Pulmonary artery endothelial cell (primary cell): ENCODE data around the gene PKNOX2. TPM values are rescaled to one million over a fixed set of nuclear protein-coding genes. Genes with fewer than 3 reads are reported as not detected.

Source experiments
- DNase-seq: peaks from one replicate; pipeline ENCODE4 v3.0.0-alpha.2; 2011; ENCODE audit warnings: low read depth, low spot score
- total RNA-seq: library from RNA; depleted of rRNA; stranded (reverse); fragments of >200 nt; gene quantifications from 2 replicates; pipeline ENCODE4 v1.2.3, GENCODE V29; 2014

Gene PKNOX2
- total RNA-seq, 1 donor from 2014 or later, result not detected

- no peak for DNase-seq
These were observed 237.9 kb downstream of the PKNOX2 start for GRCh38 chr11:125402435-125402834.

DNA sequence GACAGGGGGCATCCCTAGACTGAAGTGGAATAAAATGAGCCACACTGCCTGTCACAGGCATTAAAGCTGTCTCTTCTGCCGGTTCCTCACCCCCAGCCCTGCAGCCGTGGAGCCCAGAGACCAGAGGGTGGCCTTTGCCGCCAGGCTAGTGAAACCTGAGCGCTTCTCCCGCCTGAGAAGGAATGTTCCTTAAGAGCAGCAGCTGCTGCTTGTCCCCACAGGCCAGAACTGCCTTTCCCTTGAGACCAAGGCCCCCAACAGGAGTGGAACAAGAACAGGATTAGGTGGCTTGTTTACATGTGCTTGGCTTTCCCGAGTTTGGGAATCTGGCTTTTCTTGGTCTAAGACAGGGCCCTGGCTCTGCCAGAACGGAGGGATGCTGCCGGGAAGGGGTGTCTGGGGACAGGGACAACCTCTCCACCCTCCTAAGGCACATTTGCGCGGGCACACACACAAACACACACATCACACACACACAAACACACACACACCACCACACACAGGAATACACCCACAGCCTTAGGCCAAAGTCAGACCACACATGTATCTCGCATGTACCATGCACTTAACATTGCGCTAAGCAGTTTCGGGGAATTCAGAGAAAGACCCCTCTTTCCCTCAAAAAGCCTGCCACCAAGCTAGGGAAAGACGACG lies 239.7 kb downstream of the PKNOX2 start:
- DNase-seq, result no peak

DNA sequence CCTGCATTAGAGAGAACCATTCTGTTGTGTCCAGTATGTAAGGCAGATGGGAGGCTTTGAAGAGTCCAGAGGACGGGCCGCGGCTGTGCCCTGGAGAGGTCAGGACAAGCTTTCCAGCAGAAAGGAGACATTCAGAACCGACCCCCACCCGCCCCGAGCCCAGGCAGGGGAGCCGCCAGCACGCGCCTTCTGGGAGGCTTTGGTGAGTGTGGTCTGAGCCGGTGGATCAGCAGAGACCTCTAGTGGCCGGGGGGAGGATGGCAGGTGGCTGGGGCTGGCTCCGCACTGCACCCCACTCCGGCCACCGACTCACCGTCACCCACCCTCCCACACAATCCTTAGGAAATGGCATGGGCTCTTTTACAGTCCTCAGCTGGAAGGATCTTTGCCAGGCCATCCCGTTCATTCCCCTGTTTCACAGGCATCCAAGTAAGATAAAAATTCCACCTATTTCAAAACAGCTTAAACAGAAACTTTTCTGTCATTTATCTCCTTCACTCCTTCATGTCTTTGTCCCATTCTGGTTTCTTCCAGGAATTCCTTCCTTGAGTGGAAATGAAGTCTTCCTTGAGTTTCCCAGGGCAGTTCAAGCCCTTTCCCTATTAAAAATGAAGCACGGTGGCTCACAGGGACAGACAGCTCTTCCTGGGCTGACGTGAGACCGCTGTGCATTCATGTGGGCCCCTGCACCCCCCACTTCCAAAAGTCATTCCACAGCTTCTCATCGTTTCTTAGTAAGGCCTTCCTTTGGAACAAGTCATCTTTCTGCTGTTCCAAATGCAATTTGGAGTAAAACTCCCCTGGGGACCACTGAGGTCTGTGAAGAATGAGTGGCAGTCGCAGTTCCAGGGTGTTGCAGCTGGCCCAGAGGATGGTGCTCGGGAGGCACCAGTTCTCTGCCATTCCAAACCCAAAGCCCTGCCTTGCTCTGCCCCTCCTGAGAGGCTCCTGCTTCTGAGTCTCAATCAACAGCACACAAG lies 240.6 kb downstream of the PKNOX2 start:
- DNase-seq, result no peak

DNA sequence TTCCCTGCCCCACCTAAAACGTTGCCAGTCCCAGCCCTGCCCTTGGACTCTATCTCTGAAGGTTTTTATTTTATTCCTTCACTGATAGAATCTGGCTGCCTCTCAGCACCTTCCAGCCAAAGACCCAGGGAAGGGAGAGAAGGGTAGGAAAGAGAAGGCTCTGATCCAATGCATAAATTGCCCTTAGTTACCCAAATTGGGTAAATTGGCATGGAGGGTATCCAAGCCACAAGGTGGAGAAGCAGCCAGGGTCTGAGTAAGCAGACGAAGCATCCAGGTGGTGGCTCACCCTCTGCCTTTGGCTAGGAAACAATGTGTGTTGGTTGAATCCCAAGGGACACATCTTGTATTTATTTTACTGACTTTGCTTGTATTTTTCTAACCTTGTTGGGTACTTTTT lies 242.5 kb downstream of the PKNOX2 start:
- DNase-seq, result no peak

- DNase-seq, result no peak
These were observed 243.8 kb downstream of the PKNOX2 start for GRCh38 chr11:125408311-125408711.

DNA sequence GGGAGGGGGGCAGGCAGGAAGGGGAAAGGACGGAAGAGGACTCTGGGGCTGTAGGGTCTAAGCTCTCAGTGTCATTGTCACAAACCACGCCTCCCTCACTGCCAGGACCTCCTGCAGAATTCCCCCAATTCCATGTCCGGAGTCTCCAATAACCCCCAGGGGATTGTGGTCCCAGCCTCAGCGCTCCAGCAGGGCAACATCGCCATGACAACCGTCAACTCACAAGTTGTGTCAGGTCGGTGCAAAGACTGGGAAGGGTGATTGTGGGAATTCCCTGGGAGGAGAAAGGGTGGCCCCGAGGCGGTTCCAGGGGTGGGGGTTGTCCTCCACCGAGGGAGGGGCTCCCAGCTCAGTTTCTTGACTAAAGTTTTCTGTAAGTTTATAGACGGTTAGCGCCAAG lies 245.5 kb downstream of the PKNOX2 start:
- DNase-seq, result no peak

DNA sequence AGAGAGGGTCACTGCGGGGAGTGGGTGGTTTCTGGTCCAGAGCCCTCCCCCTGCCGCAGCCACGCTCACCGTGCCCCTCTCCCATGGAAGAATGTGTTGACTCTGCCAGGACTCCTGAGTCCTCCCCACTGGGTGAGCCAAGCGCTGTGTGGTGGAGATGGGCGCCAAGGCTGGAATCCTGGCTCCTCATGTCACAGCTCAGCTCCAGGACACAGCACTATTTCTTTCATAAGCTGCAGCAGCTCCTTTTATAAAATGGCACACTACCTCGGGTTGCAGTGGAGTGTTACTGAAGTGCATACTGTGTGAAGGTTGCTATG lies 247.6 kb downstream of the PKNOX2 start:
- DNase-seq, result no peak

DNA sequence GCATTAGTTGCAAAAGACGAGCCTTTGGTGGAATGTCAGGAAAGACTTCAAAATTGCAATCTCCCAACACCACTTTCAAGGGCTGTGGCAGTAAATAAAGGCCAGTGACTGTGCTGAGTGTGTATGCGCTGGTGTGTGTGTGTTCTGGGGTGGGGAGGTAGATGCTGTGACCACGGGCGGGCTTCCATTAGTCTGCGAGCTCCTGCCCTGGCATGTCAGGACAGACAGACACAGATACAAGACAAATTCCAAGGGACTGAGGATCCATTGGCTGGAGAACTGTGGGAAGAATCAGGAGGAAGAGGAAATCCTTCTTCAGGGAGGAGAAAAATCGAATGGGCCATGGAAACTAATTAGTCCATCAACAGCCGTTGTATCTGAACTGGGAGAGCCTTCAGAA lies 248.0 kb downstream of the PKNOX2 start:
- no peak for DNase-seq

DNA sequence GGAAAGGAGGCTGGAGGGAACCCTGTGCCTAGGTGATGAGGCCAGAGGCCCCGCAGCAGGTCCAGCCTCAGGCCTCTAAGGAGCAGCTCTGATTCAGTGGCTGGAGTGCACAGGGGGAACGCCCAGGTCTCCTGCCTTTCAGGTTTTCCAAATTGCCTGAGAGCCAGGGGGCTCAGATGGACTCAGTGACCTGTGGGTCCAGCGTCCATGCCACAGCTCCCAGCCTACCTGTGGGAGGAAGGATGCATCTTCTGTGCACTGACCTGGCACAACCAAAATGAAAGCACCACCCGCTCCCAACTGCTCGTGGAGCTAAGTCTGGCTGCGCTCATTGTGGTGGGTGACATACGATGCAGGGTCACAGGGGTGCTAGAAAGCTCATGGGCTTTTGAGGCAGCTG lies 248.7 kb downstream of the PKNOX2 start:
- no peak for DNase-seq

DNA sequence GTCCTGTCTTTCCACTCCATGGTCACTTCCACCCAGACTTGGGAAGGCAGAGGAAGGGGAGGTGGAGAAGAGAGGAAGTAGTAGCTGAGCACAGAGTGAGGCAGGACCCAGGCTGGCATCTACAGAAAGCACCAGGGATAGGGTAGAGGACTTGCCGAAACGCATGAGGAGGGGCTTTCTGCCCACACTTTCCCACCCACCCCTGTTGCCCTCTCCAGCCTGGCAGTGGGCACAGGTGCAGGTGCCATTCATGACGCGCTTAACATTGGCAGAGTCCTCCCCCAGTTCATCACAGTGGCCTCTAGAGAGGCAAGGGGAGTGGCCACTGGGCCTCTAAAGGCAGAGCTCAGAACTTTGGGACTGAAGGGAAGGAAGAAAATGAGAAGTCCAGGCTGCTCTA lies 249.6 kb downstream of the PKNOX2 start:
- DNase-seq, result no peak

GRCh38 chr11:125416981-125417935 lies 252.7 kb downstream of the PKNOX2 start:
- no peak for DNase-seq

DNA sequence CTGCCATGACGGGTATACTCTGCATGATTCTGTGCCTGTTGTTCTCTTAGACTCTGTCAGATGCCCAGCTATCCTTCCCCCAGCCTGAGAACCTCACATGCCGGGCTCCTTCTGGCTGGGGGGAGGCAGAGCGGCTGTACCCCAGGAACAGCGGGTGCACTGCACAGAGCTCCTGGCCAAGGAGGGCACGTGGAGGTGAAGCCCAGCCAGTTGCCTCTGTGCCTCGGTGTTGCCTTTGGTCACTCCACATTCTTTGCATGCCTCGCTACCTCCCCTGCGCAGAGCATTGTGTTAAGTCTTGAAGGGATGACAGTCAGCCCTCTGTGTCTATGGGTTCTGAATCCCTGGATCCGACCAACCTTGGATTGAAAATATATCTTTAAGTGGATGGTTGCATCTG lies 253.8 kb downstream of the PKNOX2 start:
- DNase-seq, result no peak

DNA sequence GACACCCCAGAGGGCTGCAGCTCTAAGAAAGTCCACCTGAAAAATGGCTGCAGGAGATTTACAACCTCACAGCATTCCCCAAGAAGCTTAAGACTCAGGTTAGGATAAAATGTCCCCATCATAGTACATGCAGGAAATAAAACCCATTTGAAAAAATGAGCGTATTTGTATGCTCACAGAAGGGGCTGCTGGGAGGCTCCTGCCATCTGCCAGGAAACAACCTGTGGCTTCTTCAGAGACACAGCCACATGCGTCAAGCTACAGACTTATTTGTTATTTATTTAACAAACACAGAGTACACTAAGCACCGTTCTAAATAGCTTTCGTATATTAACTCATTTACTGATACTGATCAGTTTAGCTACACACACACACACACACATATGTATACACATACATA lies 258.1 kb downstream of the PKNOX2 start:
- no peak for DNase-seq

DNA sequence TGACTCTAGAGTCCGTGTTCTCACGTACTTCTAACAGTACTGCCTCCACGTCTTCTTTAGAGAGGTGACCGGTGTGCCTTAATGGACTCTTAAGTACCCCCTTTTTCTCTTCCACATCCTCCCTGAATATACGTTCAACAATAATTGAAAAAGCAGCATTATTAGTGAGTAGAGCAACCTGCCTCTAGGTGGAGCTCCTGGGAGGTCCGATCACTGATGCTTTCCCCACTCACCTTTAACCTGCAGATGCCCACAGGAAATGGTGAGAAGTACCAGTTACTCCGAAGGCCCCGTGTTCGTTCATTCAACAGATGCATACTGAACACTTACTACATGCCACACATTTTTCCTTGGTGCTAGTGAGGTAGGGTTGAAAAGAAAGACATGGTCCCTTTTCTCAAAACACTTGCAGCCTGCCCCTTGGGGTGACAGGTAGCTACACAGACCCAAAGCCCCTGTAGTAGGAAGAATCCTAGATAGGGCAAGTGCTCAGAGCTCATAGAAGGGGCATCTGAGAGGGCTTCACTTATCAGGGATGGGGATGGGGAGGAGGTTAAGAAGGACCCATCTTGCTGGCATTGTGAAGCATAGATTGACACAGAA lies 258.8 kb downstream of the PKNOX2 start:
- no peak for DNase-seq

GRCh38 chr11:125425601-125426000 lies 261.1 kb downstream of the PKNOX2 start:
- no peak for DNase-seq

DNA sequence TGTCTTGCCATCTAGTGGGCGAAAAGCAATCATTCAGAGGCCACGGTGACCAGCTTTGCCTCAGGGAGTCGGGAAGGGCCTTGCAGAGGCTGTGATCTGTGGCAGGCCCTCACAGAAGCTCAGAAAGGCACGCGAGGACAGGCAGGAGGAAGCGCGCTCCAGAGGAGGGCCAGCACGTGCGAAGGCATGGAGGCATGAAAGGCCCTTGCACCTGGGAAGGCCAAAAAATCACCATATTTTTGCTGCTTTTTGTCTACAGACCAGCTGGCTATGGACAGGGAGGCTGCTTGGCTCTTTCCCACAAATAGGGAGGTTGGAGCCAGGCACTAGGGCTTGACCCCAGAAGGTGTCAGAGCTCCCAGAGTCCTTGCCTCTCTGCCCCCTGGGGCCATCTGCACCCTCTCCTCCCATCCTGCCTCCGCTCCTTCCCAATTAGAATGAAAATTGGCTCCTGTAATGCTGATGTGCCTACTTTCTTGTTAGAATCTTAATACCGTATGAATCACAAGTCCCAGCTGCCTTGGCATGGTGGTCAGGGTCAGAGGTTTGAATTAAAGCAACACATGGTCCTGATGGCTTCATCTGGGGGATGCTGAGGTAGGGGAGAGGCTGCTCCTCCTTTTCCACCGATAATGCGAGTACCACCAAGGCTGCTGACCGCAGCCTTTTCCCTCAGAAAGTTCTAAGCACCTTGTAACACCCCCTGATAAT lies 262.4 kb downstream of the PKNOX2 start:
- no peak for DNase-seq

DNA sequence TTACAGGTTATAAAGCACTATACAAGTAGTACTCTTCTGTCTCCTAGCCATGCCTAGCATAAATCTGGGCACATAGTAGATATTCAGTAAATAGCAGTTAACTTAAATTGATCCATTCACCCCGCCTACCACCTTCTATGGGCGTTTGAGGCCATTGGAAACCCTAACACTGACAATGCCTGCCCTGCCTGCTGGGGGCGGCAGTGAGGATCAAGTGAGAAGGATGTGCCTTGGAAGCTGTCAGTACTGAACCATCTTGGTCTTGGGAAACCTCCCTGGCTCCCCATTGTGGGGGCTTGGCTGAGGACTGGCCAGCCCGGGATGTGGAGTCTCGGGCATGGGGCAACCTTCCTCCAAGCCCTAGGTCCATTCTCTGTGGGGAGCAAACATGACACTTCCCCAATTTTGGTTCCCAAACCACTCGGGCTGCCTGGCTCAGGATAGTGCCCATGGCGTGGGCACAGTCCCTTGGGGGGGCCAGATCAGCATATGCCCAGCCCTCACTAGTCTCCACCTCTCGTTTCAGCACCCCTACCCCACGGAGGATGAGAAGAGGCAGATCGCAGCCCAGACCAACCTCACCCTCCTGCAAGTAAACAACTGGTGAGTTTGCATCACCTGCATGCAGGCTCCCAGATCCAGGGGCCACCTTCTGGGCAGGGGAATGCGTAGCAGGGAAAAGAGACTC lies 264.1 kb downstream of the PKNOX2 start:
- DNase-seq, result no peak

DNA sequence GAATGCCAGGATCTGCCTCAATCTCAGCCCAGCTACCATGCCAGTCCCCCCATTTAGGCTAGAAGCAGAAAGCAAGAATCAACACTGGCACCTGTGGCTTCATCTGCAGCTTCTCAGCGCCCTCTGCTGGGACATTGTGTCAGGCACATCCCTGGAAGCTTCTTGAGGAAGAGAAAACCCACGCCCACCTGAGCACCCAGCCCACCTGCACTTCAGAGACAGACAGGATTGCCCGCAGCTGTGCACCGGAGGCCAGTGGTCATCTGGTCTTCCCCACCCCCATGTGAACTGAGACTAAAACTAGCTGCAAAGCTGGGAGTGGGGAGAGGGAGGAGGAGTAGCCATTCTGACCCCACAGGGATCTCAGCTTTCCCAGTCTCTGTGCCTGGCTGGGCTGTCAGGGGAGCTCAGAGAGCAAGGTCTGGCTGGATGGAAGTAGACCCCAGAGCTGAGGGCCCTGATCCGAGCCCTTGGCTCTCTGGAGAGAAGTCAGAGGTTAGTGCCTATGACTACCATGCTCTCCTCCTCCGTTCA lies 264.7 kb downstream of the PKNOX2 start:
- DNase-seq, result peak; percentile 13

DNA sequence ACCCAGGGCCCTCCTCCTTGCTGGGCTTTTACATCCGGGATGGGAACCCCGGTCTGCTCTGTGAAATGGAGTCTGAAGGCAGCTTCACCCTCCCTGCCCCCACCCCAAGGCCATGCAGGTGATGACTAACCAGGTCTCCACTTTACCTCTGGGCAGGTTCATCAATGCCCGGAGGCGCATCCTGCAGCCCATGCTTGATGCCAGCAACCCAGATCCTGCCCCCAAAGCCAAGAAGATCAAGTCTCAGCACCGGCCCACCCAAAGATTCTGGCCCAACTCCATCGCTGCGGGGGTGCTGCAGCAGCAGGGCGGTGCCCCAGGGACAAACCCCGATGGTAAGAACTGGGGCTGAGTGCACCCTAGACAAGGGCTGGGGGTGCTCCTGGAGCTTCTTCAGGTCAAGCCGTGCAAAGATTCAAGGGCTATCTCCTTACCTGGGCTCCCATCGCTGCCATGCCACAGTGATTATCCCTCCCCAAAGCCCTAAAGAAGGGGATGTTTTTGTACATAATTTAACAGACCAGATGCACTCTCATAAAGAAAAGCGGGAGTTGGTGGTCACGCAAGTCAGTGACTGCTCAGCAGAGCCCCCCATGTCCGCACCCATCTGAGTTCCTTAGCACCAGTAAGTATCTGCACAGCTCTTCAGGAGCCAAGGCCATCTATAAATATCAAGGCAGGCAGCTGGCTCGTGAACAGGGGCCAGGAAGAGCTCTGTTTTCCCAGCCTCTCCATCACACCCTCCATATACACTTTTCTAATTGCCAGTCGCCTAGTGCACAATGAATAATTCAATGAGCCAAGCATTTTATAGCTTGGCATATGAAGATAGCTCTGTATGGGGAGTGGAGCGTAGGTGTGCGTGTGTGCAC lies 265.5 kb downstream of the PKNOX2 start:
- no peak for DNase-seq
